Non-pigmented ciliary epithelial cell (primary cell): ENCODE results near the gene METAP1.
"Not testable (repeated sequence)": the region's sequence is repeated elsewhere in the genome, so short reads cannot be mapped to it uniquely, and the experiment has no call there.

ENCODE experiments used
- DNase-seq: peaks from one replicate; pipeline ENCODE4 v3.0.0-alpha.2; 2010; ENCODE audit warnings: low read depth

METAP1 gene

GRCh38 chr4:98995183-98996055 is at the start of gene METAP1:
TSS of gene METAP1 (plus strand) at chr4:98995721. CDS start at chr4:98995754, 33 bp downstream.
- DNase-seq = peak; percentile 71

GRCh38 chr4:98946359-98946758 is 49.2 kb upstream of the METAP1 start:
- DNase-seq = no peak

GRCh38 chr4:98950925-98951324 is 44.6 kb upstream of the METAP1 start:
- DNase-seq = no peak

- DNase-seq = no peak
These were observed 43.8 kb upstream of the METAP1 start for GRCh38 chr4:98951710-98952109.

GRCh38 chr4:98955229-98955628 is 40.3 kb upstream of the METAP1 start:
- no peak for DNase-seq

- no peak for DNase-seq
These were observed 37.5 kb upstream of the METAP1 start for GRCh38 chr4:98958065-98958464.

GRCh38 chr4:98959411-98959810 is 36.1 kb upstream of the METAP1 start:
- no peak for DNase-seq

GRCh38 chr4:98961770-98962169 is 33.8 kb upstream of the METAP1 start:
- no peak for DNase-seq

- no peak for DNase-seq
These were observed 31.7 kb upstream of the METAP1 start for GRCh38 chr4:98963538-98964433.

- DNase-seq = no peak
These were observed 28.6 kb upstream of the METAP1 start for GRCh38 chr4:98966926-98967325.

GRCh38 chr4:98967786-98968329 is 27.7 kb upstream of the METAP1 start:
- no peak for DNase-seq

- no peak for DNase-seq
These were observed 25.4 kb upstream of the METAP1 start for GRCh38 chr4:98969878-98970785.

- no peak for DNase-seq
These were observed 18.8 kb upstream of the METAP1 start for GRCh38 chr4:98976716-98977115.

GRCh38 chr4:98977557-98977956 is 18.0 kb upstream of the METAP1 start:
- no peak for DNase-seq

- no peak for DNase-seq
These were observed 7.8 kb upstream of the METAP1 start for GRCh38 chr4:98987720-98988119.

GRCh38 chr4:98992835-98993234 is 2.7 kb upstream of the METAP1 start:
- not testable (repeated sequence) for DNase-seq

GRCh38 chr4:98993419-98994071 is 2.0 kb upstream of the METAP1 start:
- DNase-seq = no peak

GRCh38 chr4:98994474-98995182 is 893 bp upstream of the METAP1 start:
- no peak for DNase-seq

- DNase-seq = no peak
These were observed 689 bp downstream of the METAP1 start for GRCh38 chr4:98996056-98996764.

GRCh38 chr4:98996765-98997068 is 1.2 kb downstream of the METAP1 start:
- DNase-seq = no peak
